Iris pigment epithelial cell (primary cell): ENCODE data around the gene PPFIBP1.
"Not testable (repeated sequence)": the region's sequence is repeated elsewhere in the genome, so short reads cannot be mapped to it uniquely, and the experiment has no call there.

ENCODE experiments used
- DNase-seq: peaks from one replicate; pipeline ENCODE4 v3.0.0-alpha.2; 2011; ENCODE audit warnings: low read depth

The PPFIBP1 gene

DNA sequence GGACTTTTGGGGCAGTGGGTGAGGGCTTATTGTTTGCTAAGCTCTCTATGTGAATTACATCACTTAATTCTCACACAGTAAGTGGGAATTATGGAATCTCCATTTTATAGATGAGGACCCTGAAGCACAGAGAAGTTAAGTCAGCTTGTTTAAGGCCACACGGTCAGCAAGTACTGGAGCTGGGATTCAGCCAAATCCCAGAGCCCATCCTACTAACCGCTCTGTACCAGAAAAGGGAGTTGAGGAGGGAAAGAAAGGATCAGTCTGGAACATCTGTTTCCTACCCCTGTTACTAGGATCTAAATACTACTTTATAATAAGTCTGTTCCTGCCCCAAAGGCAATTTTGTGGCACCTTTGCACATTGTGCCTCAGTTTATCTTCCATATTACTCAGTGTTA is 42.6 kb downstream of the PPFIBP1 start:
- no peak for DNase-seq

GRCh38 chr12:27571463-27571862 is 47.5 kb downstream of the PPFIBP1 start:
- DNase-seq, result peak; percentile 94

GRCh38 chr12:27572486-27573255 is 48.7 kb downstream of the PPFIBP1 start:
- DNase-seq, result peak; percentile 81

- peak; percentile 95 for DNase-seq
Measured at GRCh38 chr12:27573972-27574371, 50.0 kb downstream of the PPFIBP1 start.

DNA sequence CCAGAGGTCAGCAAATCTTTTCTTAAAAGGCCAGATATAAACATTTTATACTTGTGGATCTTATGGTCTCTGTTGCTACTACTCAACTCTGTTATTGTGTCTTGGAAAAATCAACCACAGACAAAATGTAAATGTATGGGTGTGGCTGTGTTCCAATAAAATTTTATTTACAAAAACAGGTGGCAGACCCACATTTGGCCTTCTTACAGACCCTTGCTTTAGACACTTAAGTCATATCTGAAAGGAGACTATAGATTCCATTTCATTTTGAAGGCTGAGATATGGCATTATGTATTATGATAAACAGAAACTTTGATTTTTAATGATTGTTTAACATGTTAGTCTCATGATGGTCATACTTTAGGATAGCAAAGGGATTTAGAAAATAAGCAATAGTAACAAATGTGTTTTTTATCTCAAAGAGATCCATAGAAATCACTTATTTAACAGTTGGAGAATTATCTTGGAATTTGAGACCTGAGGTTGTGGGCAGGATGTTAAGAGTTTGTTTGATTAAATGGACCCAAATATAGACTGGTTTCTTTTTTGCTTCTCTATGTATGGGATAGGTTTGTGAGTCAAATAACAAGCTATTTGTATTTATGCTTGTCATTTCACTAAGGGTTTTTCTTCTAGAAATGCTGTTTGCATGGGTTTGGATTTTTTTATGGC is 51.2 kb downstream of the PPFIBP1 start:
- no peak for DNase-seq

- no peak for DNase-seq
Measured at GRCh38 chr12:27575762-27576118, 51.7 kb downstream of the PPFIBP1 start.

DNA sequence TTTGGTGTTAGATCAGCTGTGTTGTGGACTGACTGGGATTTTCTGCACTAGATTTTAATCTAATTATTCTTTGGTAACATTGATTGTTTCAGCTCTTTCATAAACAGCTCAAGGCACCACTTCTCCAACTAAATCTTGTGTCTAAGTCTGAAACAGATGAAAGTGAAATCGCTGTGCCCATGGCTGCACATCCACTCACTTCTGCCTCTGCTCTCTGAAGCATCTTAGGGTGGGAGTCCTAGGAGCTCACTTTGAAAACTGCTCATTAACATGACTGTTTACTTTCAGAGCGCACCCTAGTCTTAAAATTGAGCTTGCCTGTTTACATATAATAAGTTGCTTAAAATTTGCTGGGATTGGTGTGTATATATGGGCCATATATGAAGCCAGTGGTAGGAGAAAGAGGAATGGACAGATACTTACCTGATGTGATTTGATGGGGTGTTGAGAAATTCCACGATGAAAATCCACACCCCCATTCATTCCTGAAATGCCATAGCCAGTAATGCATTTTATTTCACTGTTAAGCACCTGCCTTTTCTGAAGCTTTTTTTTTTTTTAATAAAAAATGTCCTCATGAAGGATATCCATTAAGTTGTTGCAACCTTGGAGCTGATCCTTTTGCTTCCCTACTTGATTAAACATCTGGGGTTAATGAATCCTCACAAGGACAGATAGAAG is 52.8 kb downstream of the PPFIBP1 start:
- no peak for DNase-seq

DNA sequence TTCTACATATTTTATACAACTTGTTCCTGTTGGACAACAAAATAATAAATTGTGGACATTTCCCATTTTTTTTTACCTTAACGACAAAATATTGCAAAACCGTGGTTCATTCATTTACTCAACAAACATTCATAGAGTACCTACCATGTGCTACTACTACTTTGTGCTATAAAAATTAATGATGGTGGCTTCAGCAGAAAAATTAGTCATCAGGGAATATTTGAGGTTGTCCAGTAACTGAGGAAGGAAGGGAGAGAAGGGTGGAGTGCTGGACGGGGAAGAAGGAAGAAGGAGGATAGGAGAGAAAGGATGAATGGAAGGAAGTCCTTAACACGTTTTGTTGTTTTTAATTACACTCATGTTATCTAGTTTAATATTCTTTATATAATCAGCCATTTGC is 53.7 kb downstream of the PPFIBP1 start:
- no peak for DNase-seq

- DNase-seq, result no peak
Measured at GRCh38 chr12:27578689-27579372, 54.8 kb downstream of the PPFIBP1 start.

DNA sequence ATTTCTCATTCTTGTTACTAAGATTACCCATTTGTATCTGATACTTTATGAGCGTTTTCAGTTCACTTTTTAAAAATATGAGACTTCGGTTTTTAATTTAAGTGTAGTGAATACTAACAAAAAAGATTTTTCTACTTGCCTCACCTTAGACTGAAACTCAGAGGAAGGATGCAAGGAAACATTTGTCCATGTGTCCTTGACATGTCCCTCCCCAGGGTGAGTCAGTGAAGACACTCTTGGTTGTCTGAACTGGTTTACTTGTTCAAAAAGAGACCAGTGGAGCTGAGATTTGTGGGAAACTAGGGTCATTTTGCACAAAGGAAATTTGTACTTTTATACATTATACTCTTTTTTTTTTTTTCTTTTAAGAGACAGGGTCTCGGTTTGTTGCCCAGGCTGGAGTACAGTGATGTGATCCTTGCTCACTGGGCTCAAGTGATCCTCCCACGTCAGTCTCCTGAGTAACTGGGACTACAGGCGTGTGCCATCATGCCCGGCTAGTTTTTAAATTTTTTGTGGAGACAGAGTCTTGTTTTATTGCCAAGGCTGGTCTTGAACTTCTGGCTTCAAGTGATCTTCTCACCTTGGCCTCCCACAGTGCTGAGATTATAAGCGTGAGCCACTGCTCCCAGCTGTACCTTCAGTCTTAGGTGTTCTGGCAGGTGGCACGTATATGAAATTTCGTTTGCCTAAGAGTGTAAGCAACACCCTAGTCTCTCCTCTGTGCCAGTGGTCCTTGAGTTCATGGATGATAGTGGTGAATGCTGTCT is 56.7 kb downstream of the PPFIBP1 start:
- no peak for DNase-seq

GRCh38 chr12:27581331-27581671 is 57.3 kb downstream of the PPFIBP1 start:
- not testable (repeated sequence) for DNase-seq

DNA sequence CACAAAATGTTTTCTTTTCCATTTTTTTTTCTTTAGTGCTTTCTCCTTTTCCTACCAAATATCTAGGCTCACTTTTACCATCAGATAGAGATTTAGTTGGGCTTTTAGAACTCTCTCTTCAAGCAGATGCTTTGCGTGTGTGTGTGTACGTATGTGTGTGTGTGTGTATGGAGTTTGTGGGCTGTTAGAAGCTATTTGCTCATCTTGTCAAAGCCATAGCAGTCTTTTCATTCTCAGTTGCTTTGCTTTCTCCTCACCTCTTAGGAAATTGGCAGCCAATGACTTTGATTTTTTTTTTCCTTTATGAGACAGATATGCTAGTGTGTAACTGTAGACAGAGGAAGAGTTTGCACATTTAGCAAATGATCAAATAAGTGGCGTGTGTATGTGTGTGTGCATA is 57.8 kb downstream of the PPFIBP1 start:
- DNase-seq, result not testable (repeated sequence)

- DNase-seq, result not testable (repeated sequence)
Measured at GRCh38 chr12:27582445-27582844, 58.4 kb downstream of the PPFIBP1 start.

- peak; percentile 74 for DNase-seq
Measured at GRCh38 chr12:27583057-27583797, 59.2 kb downstream of the PPFIBP1 start.

DNA sequence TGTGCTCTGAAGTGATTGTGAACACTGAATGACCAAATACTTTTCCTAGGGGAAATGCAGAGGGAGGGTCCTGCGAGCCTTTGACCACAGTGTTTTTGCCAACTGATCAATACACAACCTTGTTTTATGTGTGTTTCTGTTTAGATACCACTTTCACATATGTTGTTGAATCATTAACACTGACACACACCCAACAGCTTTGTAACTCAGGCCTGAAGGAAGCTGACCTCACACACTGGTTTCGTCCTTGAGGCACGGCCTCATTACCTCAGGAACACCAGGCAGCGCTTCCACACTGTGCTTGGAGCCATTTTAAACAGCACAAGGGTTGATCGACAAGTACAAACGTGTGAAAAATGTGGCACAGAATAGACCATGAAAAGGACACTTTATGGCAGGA is 60.0 kb downstream of the PPFIBP1 start:
- DNase-seq, result peak; percentile 37

DNA sequence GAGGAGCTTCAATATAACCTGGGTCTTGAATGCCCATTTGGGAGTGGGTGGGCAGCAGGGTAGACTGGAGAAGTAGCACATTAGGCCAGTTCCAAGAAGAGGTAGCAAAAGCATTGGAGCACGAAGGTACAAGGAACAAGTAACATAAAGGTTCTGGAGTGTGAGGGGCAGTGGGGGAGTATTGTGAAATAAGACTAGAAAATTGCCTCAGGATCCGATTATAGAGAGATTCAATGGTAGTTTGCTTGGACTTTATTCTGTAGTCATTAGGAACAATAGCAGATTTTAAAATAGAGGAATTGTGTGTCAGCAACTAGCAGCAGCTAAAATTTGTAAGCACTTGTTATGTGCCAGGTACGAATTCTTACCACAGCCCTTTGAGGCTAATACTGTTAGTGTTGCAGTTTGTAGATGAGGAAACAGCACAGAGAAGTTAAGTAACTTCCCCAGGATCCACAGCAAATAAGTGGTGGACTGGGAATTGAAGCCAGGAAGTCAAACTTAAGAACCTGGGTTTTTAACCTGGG is 61.8 kb downstream of the PPFIBP1 start:
- no peak for DNase-seq

DNA sequence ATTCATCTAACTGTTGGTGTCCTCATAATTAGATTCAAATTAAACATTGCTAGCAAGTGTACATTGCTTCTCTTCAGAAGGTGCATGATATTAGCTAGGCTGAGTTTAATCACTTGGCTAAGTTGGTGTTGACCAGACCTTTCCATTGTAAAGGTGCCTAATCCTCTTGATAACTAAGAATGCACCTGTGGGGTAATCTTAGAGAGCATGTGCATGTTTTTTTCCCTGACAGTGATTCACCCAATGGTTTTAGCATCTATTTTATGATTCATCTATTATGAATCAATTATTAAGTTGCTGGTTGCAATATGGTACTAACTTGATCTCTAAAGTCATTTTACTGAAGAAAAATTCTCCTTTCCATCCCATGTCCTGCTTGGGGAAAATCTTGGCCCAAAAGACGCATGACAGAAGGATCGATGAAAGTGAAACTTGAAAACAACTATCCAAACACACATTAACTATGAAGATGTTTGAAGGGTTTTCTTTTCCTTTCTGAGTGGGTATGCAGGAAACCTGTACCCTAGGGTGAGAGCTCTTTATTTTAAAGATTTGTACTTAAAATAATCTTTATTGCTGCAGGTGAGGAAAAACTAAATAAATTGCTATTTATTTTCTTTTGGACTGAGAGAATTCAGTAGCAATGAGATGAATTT is 64.2 kb downstream of the PPFIBP1 start:
- DNase-seq, result not testable (repeated sequence)

GRCh38 chr12:27588776-27589175 is 64.8 kb downstream of the PPFIBP1 start:
- no peak for DNase-seq

- DNase-seq, result no peak
Measured at GRCh38 chr12:27589419-27589818, 65.4 kb downstream of the PPFIBP1 start.

GRCh38 chr12:27591698-27592097 is 67.7 kb downstream of the PPFIBP1 start:
- not testable (repeated sequence) for DNase-seq
